Hepatocyte (in vitro differentiated cells): ENCODE results near the gene CD79A. TPM values are rescaled to one million over a fixed set of nuclear protein-coding genes. Genes with fewer than 3 reads are reported as not detected.

Experiments
- DNase-seq: peaks from one replicate; pipeline ENCODE4 v3.0.0-alpha.2; 2016; ENCODE audit warnings: low spot score
- H2AFZ ChIP-seq: fragments of 200-600 bp; sonication (generic); 2 replicates; pipeline ENCODE4 v1.6.0; 2016; ENCODE audit warnings: antibody characterized with exemption, mild to moderate bottlenecking
- H3K27ac ChIP-seq: fragments of 200-600 bp; sonication (generic); 2 replicates; pipeline ENCODE4 v1.5.1; 2016; ENCODE audit warnings: mild to moderate bottlenecking
- H3K27me3 ChIP-seq: fragments of 200-600 bp; sonication (generic); 2 replicates; pipeline ENCODE4 v1.6.1; 2016
- H3K36me3 ChIP-seq: fragments of 200-600 bp; sonication (generic); replicated peaks from 2 replicates; pipeline ENCODE4 v1.5.1; 2016; ENCODE audit warnings: low read depth; ENCODE audit not compliant: insufficient read depth
- H3K4me1 ChIP-seq: fragments of 200-600 bp; sonication (generic); 2 replicates; pipeline ENCODE4 v1.5.1; 2016; ENCODE audit warnings: mild to moderate bottlenecking, moderate library complexity; ENCODE audit not compliant: insufficient read depth
- H3K4me2 ChIP-seq: fragments of 200-600 bp; sonication (generic); 2 replicates; pipeline ENCODE4 v1.6.0; 2016
- H3K4me3 ChIP-seq: fragments of 200-600 bp; sonication (generic); 2 replicates; pipeline ENCODE4 v1.5.1; 2016; ENCODE audit warnings: mild to moderate bottlenecking
- H3K79me2 ChIP-seq: fragments of 200-600 bp; sonication (generic); 2 replicates; pipeline ENCODE4 v1.6.0; 2017; ENCODE audit warnings: mild to moderate bottlenecking
- H3K9me2 ChIP-seq: fragments of 200-600 bp; sonication (generic); replicated peaks from 2 replicates; pipeline ENCODE4 v1.6.0; 2017; ENCODE audit warnings: mild to moderate bottlenecking; ENCODE audit not compliant: insufficient read depth
- H3K9me3 ChIP-seq: fragments of 200-600 bp; sonication (generic); 2 replicates; pipeline ENCODE4 v1.5.1; 2016; ENCODE audit warnings: low read depth, mild to moderate bottlenecking
- H4K20me1 ChIP-seq: fragments of 200-600 bp; sonication (generic); 2 replicates; pipeline ENCODE4 v1.6.0; 2016; ENCODE audit warnings: mild to moderate bottlenecking; ENCODE audit not compliant: insufficient read depth, poor library complexity, severe bottlenecking
- EZH2 ChIP-seq: fragments of 200-600 bp; sonication (generic); IDR thresholded peaks from 2 replicates; pipeline ENCODE4 v1.6.1; 2016; ENCODE audit warnings: antibody characterized with exemption, mild to moderate bottlenecking, borderline replicate concordance
- EZH2phosphoT487 ChIP-seq: fragments of 200-600 bp; sonication (generic); IDR thresholded peaks from one replicate; pipeline ENCODE4 v1.6.1; 2018; ENCODE audit warnings: antibody characterized with exemption, mild to moderate bottlenecking, low read depth, moderate library complexity; ENCODE audit not compliant: unreplicated experiment, severe bottlenecking
- WGBS: methylation state at CpG from one replicate; pipeline ENCODE4 v1.1.6; 2016; ENCODE audit warnings: low lambda C conversion rate; ENCODE audit errors: missing lambda C conversion rate; 5-methylcytosine and 5-hydroxymethylcytosine counted together
- polyA plus RNA-seq: library from polyadenylated mRNA; unstranded; fragments of >200 nt; fragmentation: Nextera tagmentation; extraction: Ambion mirVana; gene quantifications from 2 replicates; pipeline ENCODE4 v1.2.1, GENCODE V29; 2016
- total RNA-seq: library from RNA; depleted of rRNA; stranded (reverse); fragments of >200 nt; gene quantifications from 2 replicates; pipeline ENCODE4 v1.2.3, GENCODE V29; 2014
- TF ChIP-seq, protein P1 (sequence below): fragments of 200-600 bp; sonication (generic); IDR thresholded peaks from 2 replicates; pipeline ENCODE4 v1.5.1; 2016; ENCODE audit warnings: antibody characterized with exemption, mild to moderate bottlenecking; ENCODE audit not compliant: poor library complexity

The CD79A gene
- total and polyA plus RNA-seq, 2 experiments from 2014 or later = 0.27 to 0.37 TPM

DNA sequence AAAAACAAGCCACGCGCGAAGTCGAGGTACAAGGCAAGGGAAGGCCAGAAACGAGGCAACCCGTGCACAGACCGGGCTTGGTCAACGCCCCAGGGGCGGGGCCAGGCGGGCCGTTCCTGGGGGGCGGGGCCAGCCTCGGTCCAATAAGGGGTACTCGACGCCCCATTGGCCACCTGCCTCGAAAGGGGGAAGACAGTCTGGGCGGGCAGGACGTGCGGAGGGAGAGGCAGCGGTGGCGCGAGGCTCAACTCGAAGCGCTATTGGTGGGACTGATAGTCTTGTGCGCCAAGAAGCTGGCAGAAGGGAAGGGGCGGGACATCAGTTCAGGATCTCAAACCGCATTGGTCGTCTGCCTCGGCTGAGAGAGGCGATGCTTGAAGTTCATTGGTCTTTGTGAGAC is 32.5 kb upstream of the CD79A start, which contains the start of gene LYPD4:
Gene LYPD4, minus strand, starts transcription at position 83 of the 400 bp plus-strand sequence. CDS start 5,398 bp downstream, outside the sequence.
- no peaks in the 10 kb centered on the region for H3K36me3 ChIP-seq
- H4K20me1 ChIP-seq = no peaks in the 10 kb centered on the region
- TF ChIP-seq EZH2 (no peak), EZH2phosphoT487 (no peak)
- TF ChIP-seq, protein P1, sequence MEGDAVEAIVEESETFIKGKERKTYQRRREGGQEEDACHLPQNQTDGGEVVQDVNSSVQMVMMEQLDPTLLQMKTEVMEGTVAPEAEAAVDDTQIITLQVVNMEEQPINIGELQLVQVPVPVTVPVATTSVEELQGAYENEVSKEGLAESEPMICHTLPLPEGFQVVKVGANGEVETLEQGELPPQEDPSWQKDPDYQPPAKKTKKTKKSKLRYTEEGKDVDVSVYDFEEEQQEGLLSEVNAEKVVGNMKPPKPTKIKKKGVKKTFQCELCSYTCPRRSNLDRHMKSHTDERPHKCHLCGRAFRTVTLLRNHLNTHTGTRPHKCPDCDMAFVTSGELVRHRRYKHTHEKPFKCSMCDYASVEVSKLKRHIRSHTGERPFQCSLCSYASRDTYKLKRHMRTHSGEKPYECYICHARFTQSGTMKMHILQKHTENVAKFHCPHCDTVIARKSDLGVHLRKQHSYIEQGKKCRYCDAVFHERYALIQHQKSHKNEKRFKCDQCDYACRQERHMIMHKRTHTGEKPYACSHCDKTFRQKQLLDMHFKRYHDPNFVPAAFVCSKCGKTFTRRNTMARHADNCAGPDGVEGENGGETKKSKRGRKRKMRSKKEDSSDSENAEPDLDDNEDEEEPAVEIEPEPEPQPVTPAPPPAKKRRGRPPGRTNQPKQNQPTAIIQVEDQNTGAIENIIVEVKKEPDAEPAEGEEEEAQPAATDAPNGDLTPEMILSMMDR = no peak
- no peaks in the 10 kb centered on the region for H3K9me3 ChIP-seq
- no peaks in the 10 kb centered on the region for H3K79me2 ChIP-seq
- H3K9me2 ChIP-seq = no peaks in the 10 kb centered on the region
- no peak within 1 kb of the TSS for H3K4me3 ChIP-seq
- H2AFZ ChIP-seq = no peak within 1 kb of the TSS
- H3K27ac ChIP-seq = no peak within 1 kb of the TSS
- WGBS = 89% methylated on average over 25 of the region's 30 CpGs
- no peak for DNase-seq
- no peaks in the 10 kb centered on the region for H3K27me3 ChIP-seq
- H3K4me1 ChIP-seq = no peaks in the 10 kb centered on the region
- H3K4me2 ChIP-seq = no peak within 1 kb of the TSS

DNA sequence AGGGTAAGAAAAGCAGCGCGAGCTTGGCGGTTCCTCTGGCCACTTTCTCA is 32.3 kb upstream of the CD79A start, which contains the start of gene DMRTC2:
Gene DMRTC2, plus strand, starts transcription at position 42 of the 50 bp plus-strand sequence. CDS start 2,387 bp downstream, outside the sequence.
- no peaks in the 10 kb centered on the region for H3K9me2 ChIP-seq
- H3K4me1 ChIP-seq = no peaks in the 10 kb centered on the region
- TF ChIP-seq, protein P1 = no peak
- no peak for TF ChIP-seq EZH2phosphoT487
- TF ChIP-seq EZH2 = no peak
- H3K27ac ChIP-seq = no peak within 1 kb of the TSS
- H4K20me1 ChIP-seq = no peaks in the 10 kb centered on the region
- H3K79me2 ChIP-seq = no peaks in the 10 kb centered on the region
- no peaks in the 10 kb centered on the region for H3K9me3 ChIP-seq
- H3K36me3 ChIP-seq = no peaks in the 10 kb centered on the region
- WGBS = 97% methylated on average over 3 of the region's 3 CpGs
- H3K4me3 ChIP-seq = no peak within 1 kb of the TSS
- no peak for DNase-seq
- no peaks in the 10 kb centered on the region for H3K27me3 ChIP-seq
- H2AFZ ChIP-seq = no peak within 1 kb of the TSS
- H3K4me2 ChIP-seq = no peak within 1 kb of the TSS

DNA sequence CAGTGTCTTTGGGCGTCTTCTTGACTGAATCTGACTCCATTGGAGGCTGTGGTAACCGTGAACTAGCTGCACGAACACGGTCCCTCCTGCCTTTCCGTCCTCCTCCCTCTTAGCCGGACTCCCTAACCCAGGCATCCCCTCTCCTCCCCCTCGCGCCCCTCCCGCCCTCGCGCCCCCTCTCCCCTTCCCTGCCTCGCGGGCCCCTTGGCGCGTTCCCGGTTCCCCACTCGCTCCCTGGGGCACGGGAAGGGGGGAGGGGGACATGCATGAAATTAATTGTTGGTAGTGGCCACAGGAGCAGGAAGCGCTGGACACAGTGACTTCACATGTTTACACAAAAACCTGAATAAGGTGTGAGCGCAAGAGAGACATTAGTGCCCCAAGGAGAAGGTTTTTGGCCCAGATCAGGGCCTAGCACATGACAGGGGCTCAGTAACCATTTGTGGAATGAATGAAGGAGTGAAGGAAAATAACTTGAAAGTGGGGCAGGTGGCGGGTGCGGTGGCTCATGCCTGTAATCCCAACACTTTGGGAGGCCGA is 32.0 kb upstream of the CD79A start:
- no peaks in the 10 kb centered on the region for H3K4me1 ChIP-seq
- 92% methylated on average over 10 of the region's 23 CpGs for WGBS
- no peak overlapping the region for H2AFZ ChIP-seq
- no peaks in the 10 kb centered on the region for H4K20me1 ChIP-seq
- no peaks in the 10 kb centered on the region for H3K36me3 ChIP-seq
- no peaks in the 10 kb centered on the region for H3K9me2 ChIP-seq
- H3K27me3 ChIP-seq = no peaks in the 10 kb centered on the region
- no peak overlapping the region for H3K27ac ChIP-seq
- H3K4me3 ChIP-seq = no peak overlapping the region
- H3K9me3 ChIP-seq = no peaks in the 10 kb centered on the region
- H3K4me2 ChIP-seq = no peak overlapping the region
- TF ChIP-seq, protein P1 = no peak
- TF ChIP-seq EZH2 = no peak
- TF ChIP-seq EZH2phosphoT487 = no peak
- no peak for DNase-seq
- no peaks in the 10 kb centered on the region for H3K79me2 ChIP-seq
